ENCODE results near the gene LRRC15. TPM values are rescaled to one million over a fixed set of nuclear protein-coding genes. Genes with fewer than 3 reads are reported as not detected.

The LRRC15 gene
- not detected for polyA plus RNA-seq (ENCODE audit: insufficient read length)
- long read RNA-seq, donor 1: 0 reads
- long read RNA-seq, donor 2: 0 reads
- long read RNA-seq, donor 3: 0 reads
- long read RNA-seq, donor 4: 0 reads
- long read RNA-seq, donor 5: 0 reads
- long read RNA-seq, donor 6: 0 reads
- long read RNA-seq, donor 7: 0 reads
- long read RNA-seq, donor 8: 0 reads

DNA sequence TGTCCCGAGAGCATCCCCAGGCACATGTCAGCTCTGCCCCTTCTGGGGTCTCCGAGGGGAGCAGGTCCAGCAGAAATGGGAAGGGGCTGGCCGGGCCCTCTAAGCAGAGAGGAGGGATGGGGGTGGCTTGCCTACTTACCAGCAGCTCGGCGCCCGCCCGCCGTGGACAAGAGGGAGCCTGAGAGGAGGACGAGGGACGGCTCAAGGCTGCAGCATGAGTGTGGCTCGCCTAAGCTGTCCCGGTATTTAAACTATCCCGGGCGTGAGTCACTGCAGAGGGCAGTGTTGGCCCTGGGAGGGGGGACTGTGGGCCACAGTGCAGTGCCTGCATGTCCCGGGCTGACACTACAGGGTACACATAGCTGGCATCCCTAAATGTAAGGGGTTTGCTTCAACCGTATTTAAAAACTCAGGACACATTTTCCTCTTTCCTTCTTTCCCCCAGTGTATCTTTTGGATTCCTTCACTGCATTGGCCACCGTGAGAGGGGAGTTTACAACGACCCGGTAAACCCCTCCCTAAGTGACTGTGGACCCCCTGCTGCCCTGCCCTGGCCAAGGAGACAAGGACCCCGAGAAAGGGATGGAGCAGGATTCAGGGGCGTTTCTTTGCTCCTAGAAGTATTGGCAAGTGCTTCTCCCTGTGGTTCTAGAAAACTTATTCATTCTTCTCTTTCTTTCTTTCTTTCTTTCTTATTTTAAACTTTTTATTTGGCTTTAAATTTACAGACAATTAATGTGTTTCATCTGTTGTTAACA is at the start of gene LRRC15:
Gene LRRC15, minus strand, starts transcription at position 222 of the 758 bp plus-strand sequence. CDS start 8,700 bp downstream, outside the sequence.
- no peak for DNase-seq

DNA sequence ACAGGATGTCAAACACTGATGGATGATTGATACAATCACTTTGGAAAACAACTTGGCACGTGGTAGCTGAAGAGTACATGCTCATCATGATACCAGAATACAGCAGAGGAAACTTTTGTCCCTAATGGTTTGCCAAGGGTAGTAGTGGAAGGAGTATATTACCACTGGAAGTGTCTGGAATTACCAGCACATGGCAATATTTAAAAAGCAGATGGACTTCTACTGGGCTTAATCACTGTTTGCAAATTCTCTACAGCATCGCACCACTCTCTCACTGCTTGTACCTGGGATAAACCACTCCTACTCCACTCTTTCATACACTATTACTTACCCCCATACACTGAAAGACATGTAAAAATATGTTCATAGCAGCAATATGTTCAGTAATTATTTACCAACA is 49.1 kb upstream of the LRRC15 start:
- DNase-seq: no peak

DNA sequence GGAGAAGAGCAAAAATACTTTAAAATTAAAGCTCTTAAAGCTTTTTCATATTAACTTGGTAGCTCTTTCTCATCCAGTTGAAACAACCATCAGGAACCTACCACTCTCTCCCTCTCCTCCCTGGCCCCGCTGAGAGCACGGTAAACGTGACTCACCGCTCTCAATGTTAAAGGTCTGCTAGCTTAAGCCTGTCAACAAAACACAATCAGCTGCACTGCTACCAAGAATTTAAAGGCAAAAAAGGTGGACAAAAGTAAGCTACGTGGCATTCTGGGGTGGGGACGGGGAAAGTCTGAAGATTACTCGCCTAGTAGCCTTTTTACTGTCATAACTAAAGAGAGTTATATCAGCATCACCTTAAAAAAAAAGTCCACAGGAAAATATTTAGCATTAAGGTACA is 37.9 kb upstream of the LRRC15 start:
- no peak for DNase-seq

DNA sequence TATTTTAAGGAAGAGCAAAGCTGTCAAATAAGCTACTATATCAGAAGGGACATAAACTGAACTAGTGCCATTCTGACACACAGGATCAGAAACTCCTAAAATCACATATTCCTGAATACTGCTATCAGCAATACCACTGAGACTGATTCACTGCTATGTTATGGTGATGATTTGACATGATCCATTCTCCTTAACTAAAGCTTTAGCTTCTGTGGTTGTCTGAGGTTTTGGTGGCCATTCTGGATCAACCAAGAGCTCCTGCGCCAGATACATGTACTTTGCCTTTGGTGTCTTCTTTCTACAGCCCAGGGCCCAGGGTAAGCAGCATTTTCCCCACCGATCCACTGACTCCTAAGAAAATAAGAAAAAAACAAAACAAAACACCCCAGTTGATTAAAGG is 36.2 kb upstream of the LRRC15 start:
- no peak for DNase-seq

DNA sequence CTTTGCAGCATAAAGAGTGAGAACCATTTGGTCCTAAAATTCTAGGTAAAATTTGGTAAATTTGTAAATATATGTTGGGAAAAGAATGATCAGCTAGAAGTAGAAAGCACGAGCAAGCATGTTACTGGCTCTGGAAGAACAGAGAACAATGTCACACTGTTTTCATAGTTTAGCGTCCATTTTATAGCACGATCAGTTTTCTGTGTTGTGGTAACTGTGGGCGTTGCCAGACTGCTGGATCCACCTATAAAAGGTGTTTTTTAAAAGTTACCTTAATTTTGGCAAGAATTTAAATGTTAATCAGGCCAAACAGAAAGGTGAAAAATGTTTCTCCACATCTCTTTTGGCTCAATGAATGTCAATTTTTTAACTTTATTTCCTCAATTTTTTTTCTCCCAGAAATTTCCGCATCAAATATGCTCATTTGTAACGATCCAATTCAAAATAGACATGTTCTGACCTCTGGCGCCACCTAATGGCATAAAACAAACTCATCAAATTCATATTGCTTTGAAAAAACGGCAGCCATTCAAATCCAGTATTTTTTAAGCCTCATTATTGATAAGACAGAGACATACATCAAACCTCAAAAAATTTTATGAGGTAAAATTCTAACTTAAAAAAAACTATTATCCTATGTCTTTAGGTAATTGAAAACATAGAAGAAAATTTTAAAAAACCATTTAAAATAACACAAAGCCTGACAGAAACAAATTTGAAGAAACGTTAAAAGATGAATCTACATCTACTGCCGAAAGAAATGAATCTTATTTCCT is 35.0 kb upstream of the LRRC15 start:
- DNase-seq: peak; percentile 52

DNA sequence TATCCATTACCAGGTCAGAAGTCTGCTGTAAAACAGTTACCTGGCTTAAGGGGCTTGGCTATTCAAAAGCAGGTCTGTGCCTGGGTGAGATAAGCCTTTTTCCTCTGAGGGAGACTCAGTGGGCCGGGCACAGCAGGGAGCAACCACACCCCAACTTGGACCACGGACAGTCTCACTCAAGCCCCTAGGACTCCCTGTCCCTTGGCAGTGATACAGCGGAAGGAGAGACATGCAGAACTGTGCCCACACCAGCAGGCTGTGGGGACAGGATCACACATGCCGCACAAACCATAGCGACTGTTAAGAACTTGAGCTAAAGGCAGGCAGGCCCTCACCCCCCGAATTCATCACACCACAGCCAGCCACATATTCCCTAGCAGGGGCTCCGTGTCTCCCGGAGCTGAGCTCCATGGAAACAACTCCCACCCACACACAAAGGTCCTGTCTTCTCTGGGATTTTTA is 32.4 kb upstream of the LRRC15 start:
- DNase-seq: no peak

DNA sequence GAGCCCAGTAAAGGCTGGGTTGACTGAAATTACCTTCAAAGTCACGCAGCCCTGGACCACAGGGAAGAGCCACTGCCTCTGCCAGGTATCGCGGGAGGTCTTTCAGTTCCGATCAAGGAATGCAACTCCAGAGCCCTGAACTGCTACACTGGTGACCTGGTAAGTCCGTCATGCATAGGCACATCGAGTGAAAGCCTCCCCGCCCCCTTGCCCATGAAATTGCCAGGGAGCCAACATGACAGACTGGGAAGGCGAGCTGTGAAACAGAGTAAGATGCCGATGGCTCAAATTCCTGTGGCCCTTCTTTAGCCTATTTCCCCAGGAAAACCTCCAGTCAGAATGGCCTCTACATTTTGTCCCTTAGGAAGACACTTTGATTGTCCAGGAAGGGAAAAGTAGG is 31.8 kb upstream of the LRRC15 start:
- peak; percentile 14 for DNase-seq

DNA sequence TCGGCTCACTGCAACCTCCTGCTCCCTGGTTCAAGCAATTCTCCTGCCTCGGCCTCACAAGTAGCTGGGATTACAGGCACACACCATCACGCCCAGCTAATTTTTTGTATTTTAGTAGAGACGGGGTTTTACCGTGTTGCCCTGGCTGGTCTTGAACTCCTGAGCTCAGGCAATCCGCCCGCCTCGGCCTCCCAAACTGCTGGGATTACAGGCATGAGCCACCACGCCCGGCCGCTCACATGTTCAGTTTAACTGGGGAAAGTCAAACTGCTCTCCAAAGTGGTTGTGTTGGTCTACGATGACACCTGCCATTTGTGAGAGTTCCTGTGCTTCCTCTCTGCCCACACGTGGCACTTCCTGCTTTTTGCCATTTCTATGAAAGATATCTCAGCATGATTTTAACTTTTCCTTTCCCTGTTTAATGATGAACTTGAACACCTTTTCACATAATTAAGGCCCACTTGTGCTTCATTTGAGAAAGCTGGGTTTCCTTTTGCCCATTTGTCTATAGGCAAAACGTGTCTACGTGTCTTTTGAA is 30.4 kb upstream of the LRRC15 start:
- no peak for DNase-seq

DNA sequence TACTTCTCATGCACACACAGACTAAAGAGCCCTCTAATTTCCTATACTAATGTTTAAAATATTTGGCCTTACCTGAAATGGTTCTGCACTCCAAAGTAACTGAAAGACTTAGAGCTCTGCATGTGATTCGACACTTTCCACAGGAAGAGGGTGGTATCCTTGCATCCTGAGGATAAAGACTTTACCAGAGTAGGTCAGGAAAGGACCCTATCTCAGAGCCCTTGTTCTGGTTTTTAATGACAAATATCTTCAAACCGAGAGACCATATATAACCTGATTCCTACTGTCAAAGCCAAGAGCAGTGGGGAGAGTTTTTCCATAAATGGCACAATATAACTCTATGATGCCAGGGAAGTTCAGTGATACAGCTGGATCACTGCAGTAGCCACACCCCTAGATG is 29.6 kb upstream of the LRRC15 start, which contains the start of gene GP5:
Gene GP5, minus strand, starts transcription at position 101 of the 400 bp plus-strand sequence. CDS start 984 bp downstream, outside the sequence.
- DNase-seq: no peak

DNA sequence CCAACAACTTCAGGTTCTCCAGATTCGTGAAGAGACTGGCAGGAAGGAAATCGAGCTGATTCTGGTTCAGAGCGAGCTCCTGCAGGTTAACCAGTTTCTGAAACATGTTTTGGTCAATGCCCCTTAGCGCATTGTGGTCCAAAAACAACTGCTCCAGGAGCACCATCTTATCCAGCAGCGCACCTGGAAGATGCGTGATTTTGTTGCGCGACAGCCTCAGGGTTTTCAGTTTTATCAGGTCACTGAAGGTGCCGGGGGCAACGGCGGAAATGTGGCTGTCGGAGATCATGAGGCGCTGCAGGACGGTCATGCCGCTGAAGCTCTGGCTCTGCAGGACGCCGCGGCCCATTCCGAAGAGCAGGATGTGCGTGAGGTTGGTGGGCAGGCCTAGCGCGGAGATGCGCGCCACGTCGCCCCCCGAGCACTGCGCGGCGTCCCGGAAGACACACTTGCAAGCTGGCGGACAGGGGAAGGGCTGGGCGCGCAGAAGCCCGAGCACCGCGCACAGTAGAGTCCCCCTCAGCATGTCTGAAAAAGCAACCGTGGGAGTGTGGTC is 28.3 kb upstream of the LRRC15 start:
- DNase-seq: no peak

DNA sequence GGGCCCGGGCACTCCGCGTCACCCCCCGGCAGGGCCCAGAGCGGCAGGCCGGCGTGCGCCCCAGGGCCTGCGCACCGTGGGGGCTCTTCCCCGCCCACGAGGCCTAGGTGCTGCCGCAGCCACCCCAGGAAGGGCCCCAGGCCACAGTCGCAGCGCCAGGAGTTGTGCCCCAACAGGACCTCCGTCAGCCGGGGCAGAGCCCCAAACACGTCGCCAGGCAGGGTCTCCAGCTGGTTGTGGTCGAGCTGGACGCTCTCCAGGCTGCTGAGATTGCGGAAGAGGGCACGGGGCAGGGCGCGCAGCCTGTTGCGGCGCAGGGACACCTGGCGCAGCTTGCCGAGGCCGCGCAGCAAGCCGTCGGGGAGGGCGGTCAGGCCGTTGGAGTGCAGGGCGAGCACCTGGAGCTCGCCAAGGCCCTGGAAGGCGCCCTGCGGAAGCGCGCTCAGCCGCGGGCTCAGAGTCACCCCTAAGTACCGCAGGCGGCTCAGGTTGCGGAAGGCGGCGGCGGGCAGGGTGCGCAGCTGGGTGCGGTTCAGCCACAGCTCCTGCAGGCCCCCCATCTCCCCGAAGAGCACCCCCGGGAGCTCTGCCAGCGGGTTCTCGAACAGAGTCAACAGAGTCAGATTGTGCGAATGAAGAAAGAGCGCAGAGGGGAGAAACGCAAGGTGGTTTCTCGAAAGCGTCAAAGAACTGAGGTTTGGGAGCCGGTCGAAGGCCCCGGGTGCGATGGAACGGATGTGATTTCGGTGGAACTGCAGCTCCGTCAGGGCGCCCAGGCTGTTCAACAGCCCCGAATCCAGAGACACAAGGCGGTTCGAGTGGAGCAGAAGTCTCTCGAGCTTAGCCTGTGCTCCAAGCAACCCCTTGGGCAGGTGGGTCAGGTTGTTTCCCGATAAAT is 27.6 kb upstream of the LRRC15 start:
- DNase-seq: no peak

DNA sequence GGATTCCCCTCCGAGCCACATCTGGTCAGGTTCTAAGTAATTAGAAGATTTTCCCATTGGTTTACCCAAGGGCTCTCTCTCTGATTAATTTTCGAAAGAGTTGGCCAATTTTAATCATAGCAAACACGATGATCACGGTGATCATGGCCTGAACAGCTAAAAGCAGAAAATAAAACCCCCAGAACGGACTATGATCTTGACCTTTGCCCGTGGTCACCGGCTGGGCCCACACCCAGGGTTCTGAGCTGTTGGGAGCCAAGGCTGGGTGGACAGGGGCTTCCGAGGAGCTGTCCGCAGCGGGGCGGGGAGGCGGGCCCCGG is 27.0 kb upstream of the LRRC15 start:
- no peak for DNase-seq

DNA sequence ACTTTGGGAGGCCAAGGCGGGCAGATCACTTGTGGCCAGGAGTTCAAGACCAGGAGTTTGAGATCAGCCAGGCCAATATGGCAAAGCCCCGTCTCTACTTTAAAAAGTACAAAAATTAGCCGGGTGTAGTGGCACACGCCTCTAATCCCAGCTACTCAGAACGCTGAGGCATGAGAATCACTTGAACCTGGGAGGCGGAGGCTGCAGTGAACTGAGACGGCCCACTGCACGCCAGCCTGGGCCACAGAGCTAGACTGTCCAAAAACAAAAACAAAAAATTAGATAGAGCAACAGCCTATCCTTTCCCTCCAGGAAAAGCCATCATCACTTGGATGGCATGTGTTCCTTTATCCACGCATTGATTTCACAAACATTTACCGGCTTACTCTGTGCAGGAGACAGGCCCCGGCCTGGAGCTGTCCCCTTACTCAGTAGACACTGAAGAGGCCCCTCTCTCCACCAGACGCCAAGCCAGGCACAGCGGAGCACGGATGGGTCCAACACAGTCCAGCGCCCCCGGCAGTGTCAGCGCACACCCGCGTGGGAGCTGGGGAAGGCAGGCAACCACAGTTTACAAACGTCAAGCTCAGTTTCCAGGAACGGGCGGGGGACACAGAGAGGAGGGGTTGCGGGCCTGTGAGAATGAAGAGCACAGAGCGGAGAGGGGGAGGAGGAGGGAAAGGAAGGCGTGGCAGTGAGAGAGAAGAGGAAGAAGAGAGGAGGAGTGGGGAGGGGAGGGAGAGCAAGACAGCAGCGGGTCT is 26.4 kb upstream of the LRRC15 start:
- DNase-seq: peak; percentile 70

DNA sequence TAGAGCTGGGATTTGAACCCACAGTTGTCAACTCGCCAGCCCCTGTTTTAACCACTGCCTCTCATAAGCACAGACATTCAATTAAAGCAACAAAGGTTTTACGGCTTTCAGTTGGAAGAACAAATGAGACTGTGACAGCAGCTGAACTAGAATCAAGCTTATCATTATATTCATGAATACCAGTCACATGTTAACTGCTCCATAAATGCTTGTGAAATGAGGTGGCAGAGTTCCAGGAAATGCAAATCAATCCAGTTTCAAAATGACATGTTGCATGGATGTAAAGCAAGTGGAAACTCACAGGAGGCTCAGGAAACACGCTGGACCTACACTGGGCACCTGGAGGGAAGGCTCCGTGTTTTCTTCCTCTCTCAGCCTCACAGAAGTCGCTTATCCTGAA is 25.7 kb upstream of the LRRC15 start:
- no peak for DNase-seq

DNA sequence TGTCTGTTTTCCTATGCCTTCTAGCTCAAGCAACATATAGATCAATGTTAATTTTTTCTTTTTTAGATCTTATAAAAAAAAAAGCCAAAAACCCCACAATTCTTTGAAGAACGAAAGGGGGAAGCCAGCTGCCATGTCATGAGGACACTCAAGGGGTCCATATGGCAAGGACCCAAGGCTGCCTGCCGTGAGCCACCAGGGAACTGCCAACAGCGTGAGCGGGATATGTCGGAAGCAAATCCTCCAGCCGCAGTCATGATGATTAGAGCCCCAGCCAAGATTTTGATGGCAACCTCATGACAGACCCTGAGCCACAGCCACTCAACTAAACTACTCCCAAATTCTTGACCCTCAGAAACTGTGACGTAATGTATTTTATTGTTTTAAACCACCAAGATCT is 23.0 kb upstream of the LRRC15 start:
- no peak for DNase-seq

DNA sequence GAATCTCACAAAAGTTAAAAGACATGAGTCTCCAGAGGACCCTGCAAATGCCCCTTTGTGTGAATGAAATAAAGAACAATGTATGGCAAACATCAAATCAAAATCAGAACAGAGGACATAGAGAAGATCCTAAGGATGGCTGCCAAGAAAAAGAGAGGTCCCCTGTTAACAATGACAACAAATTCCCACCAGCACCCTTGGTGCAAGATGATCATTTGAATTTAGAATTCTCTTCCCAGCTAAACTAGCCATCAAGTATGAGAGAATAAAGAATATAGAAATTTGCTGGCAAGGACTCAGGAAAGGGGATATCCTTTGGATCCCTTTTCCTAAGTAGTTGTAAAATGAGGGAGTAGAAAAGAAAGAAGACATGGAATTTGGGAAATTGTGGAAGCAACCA is 21.3 kb upstream of the LRRC15 start:
- DNase-seq: no peak

DNA sequence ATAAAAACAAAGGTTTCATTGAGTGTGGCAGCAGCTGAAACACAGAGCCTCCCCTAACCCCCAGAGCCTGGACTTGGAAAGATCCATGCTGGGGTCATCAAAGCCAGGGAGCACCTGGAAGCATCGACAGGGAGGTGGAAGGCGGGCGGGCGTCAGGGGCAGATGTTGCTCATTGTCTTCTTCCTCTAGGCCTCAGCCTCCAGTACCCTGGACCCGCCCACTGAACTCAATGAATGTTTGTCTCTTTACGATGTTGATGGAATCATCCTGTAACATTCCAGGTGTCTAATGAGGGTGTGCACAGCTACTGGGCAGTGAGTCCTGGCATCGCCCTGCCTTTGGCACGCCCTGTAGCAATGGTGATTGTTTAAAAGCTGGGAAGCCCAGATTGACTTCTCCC is 19.7 kb upstream of the LRRC15 start:
- DNase-seq: no peak

DNA sequence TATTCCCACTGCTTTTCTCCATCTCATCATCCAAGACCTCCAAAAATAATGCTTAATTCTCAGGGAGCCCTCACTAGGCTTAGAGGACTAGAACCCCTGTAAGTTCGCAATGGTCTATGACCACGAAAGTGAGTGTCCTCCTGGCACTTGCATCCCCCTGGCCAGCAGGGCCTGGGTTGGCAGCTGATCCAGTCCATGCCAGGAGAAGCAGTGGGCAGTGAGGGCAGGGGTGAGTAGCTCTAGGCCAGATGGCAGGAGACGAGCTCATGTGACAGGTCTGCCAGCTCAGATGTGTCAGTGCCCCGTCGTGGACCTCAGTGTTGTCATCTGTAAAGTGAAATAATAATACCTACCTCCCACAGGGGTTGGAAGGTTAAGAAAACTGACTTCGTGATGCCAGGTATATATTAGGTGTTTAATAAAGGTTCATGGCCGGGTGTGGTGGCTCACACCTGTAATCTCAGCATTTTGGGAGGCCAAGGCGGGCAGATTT is 18.4 kb upstream of the LRRC15 start:
- DNase-seq: no peak

DNA sequence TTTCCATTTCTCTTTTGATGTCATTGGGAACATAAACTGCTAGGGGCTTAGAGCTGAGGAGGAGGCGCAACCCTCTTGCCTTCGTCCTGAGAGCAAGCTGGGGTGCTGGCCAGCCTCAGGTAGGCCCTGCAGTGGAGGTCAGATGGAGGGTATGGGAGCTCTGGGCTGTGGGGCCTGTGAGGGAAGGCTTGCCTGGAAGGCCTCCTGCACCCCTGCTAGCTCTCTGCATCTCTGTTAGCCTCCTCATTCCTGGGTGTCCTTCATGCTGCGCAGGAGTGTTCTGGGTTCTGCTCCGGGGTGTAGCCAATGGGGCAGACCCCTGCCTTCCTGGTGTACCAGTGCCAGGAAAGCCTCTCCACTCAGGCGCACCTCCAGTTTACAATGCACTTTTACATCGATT is 17.7 kb upstream of the LRRC15 start:
- DNase-seq: no peak

DNA sequence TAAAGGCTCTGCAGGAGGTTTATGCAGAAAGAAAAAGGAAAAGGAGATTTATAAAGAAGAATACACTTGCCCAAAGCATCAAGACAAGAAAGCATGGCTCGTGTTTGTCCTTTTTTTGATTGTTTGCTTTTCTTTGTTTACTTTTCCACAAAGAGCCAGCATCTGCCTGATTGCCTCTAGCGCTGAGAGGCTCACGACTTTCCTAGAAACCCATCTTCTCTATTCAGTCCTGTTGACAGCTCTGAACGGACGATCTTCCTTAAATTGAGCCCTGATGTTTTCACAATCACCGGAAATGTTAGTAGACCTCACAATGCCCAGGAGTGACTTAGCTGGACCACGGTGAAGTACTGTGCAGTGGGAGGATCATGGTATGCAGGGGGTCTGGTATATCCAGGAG is 17.1 kb upstream of the LRRC15 start:
- no peak for DNase-seq

DNA sequence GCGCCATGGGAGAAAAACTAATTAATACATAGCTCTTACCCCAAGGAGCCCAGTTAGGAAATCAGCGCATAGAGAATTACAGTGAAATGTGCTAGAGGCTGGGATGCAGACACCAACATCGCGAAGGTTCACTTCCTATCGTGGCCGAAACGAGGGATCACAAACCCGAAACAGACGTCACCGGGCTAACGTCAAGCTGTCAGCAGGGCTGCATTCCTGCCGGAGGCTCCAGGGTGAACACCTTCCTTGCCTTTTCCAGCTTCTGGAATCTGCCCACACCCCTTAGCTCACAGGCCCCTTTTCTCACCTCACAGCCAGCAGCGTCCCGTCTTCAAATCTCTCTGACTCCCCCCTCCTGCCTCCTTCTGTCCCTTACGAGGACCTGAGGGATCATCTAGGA is 16.5 kb upstream of the LRRC15 start:
- no peak for DNase-seq

Measured in left kidney (tissue), 8 donors.